ENCODE measurements around the gene PPA1. TPM values are rescaled to one million over a fixed set of nuclear protein-coding genes. Genes with fewer than 3 reads are reported as not detected.
"Not testable (repeated sequence)": the region's sequence is repeated elsewhere in the genome, so short reads cannot be mapped to it uniquely, and the experiment has no call there.

Gene PPA1
- polyA plus RNA-seq, 6 donors from 2014 or later: 59.7 to 152 (median 97.0) TPM

DNA sequence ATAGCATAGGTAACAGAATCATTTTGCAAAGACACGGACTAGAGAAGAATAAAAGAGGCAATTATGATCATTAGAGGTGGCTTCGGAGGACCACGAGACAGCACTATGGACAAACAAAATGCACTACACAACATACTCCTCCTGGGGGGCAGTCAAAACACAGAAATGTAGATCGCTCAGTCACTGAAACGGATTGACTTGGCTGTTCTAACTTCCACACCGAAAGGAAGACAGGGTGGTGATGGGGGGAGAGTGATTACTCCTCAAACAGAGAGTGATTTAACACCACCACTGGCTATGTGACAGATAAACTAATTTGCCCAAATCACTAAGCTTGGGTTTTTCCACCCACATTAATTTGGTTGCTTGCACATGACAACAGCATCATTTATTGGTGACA lies 14.1 kb upstream of the PPA1 start:
- peaks cover 0 to 4% (median 0%) of the 10 kb centered on the region in 3 donors for H3K4me1 Mint-ChIP-seq
- H3K4me3 Mint-ChIP-seq: no peak overlapping the region
- no peak for ATAC-seq (ENCODE audit: low read depth in 2 of 2)
- H3K36me3 Mint-ChIP-seq: no peaks in the 10 kb centered on the region
- no peak for DNase-seq
- peaks cover 35 to 38% (median 36%) of the 10 kb centered on the region in 3 donors for H3K27me3 Mint-ChIP-seq
- peaks cover 0 to 5% (median 0%) of the 10 kb centered on the region in 7 donors for H3K9me3 Mint-ChIP-seq
- no peak overlapping the region for H3K27ac Mint-ChIP-seq

DNA sequence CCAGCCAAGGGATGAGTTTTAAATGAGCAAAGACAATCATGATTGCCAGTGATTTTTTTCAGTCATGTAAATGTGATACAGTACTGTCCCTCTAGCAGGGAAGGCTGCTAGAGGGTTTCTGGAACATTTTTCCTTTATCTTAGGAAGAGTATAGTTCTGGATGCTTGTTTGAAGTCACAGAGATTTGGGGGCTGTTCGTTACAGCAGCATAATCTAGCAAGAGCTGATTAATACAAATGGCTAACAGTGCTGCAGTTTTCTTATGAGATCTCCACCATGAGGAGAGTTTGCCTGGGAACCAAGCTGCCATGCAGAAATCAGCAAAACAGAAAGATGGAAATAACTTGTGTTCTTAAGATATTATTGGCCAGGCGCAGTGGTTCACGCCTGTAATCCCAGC lies 7.9 kb upstream of the PPA1 start:
- DNase-seq (no peak), ATAC-seq (ENCODE audit: low read depth in 2 of 2) (no peak)
- Mint-ChIP-seq H3K4me3 (no peak overlapping the region), H3K4me1 (peaks cover 0 to 4% (median 0%) of the 10 kb centered on the region in 3 donors), H3K27me3 (peaks cover 5 to 17% (median 8%) of the 10 kb centered on the region in 3 donors), H3K36me3 (no peaks in the 10 kb centered on the region), H3K9me3 (peaks cover 0 to 1% (median 0%) of the 10 kb centered on the region in 7 donors), H3K27ac (no peak overlapping the region)

DNA sequence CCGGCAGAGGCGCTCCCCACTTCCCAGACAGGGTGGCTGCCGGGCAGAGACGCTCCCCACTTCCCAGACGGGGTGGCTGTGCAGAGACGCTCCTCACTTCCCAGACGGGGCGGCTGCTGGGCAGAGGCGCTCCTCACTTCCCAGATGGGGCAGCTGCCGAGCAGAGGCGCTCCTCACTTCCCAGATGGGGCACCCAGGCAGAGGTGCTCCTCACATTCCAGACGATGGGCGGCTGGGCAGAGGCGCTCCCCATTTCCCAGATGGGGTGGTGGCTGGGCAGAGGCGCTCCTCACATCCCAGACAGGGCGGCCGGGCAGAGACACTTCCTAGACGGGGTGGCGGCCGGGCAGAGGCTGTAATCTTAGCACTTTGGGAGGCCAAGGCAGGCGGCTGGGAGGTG lies 6.8 kb upstream of the PPA1 start:
- not testable (repeated sequence) for H3K36me3 Mint-ChIP-seq; H3K4me1 Mint-ChIP-seq; H3K27ac Mint-ChIP-seq; ATAC-seq (ENCODE audit: low read depth in 2 of 2); H3K9me3 Mint-ChIP-seq; H3K4me3 Mint-ChIP-seq; DNase-seq
- H3K27me3 Mint-ChIP-seq: peaks cover 2 to 16% (median 5%) of the 10 kb centered on the region in 3 donors

DNA sequence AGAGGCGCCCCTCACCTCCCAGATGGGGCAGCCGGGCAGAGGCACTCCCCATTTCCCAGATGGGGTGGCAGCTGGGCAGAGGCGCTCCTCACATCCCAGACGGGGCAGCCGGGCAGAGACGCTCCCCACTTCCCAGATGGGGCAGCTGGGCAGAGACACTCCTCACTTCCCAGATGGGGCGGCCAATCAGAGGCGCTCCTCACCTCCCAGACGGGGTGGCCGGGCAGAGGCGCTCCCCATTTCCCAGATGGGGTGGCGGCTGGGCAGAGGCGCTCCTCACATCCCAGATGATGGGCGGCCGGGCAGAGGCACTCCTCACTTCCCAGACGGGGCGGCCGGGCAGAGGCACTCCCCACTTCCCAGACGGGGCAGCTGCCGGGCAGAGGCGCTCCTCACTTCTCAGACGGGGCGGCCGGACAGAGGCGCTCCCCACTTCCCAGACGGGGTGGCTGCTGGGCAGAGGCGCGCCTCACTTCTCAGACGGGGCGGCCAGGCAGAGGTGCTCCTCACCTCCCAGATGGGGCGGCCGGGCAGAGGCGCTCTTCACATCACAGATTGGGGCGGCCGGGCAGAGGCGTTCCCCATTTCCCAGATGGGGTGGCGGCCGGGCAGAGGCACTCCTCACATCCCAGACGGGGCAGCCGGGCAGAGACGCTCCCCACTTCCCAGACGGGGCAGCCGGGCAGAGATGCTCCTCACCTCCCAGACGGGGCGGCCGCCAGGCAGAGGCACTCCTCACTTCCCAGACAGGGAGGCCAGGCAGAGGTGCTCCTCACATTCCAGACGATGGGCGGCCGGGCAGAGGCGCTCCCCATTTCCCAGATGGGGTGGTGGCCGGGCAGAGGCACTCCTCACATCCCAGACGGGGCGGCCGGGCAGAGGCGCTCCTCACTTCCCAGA lies 6.1 kb upstream of the PPA1 start:
- H3K4me3 Mint-ChIP-seq; H3K9me3 Mint-ChIP-seq; ATAC-seq (ENCODE audit: low read depth in 2 of 2); H3K4me1 Mint-ChIP-seq; H3K27ac Mint-ChIP-seq; H3K36me3 Mint-ChIP-seq; DNase-seq: not testable (repeated sequence)
- peaks cover 0 to 13% (median 5%) of the 10 kb centered on the region in 3 donors for H3K27me3 Mint-ChIP-seq

DNA sequence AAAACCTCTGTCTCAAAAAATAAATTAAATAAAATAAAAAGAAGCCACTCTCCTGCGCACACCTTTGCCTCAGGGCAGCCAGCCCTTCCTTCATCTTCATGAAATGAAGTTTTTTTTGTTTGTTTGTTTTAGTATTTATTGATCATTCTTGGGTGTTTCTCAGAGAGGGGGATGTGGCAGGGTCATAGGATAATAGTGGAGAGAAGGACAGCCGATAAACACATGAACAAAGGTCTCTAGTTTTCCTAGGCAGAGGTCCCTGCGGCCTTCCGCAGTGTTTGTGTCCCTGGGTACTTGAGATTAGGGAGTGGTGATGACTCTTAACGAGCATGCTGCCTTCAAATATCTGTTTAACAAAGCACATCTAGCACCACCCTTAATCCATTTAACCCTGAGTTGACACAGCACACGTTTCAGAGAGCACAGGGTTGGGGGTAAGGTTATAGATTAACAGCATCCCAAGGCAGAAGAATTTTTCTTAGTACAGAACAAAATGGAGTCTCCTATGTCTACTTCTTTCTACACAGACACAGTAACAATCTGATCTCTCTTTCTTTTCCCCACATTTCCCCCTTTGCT lies 4.8 kb upstream of the PPA1 start:
- not testable (repeated sequence) for H3K9me3 Mint-ChIP-seq; H3K4me1 Mint-ChIP-seq; H3K36me3 Mint-ChIP-seq; ATAC-seq (ENCODE audit: low read depth in 2 of 2); H3K27me3 Mint-ChIP-seq; H3K27ac Mint-ChIP-seq; H3K4me3 Mint-ChIP-seq; DNase-seq

DNA sequence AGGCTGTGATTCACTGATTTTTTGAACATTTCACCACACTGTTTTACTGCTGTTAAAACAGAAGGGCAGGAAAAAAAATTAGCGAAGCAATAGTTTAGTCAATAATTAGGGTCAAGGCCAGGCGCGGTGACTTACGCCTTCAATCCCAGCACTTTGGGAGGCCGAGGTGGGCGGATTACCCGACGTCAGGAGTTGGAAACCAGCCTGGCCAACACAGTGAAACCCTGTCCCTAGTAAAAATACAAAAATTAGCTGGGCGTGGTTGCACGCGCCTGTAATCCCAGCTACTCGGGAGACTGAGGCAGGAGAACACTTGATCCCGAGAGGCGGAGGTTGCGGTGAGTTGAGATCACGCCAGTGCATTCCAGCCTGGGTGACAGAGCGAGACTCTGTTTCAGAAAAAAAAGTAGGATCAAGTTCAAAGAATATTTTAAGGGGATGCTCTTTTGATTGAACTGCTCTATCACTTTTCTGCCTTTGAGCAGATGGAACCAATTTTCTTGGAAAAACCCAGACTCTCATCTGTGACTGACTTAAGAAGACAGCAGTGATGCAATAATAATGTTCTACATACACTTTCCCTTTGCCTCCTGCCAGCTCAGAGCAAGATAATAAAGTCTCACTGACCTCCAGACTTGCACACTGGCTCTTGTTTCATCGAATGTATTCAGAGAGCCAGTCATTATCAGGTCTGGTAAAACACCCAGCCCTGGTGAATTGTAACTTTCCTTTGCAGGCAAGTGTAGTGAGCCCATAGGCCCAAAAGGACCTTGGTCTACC lies 1.6 kb upstream of the PPA1 start:
- DNase-seq: no peak
- H3K4me3 Mint-ChIP-seq: peak overlapping the region in 3 of 8 donors; percentile 34 to 88 (median 84)
- ATAC-seq (ENCODE audit: low read depth in 2 of 2): no peak
- H3K4me1 Mint-ChIP-seq: peaks cover 9 to 18% (median 13%) of the 10 kb centered on the region in 3 donors
- H3K9me3 Mint-ChIP-seq: no peaks in the 10 kb centered on the region
- H3K36me3 Mint-ChIP-seq: no peaks in the 10 kb centered on the region
- peaks cover 0 to 3% (median 0%) of the 10 kb centered on the region in 3 donors for H3K27me3 Mint-ChIP-seq
- H3K27ac Mint-ChIP-seq: peak overlapping the region in 2 of 6 donors; percentile 64 to 70

DNA sequence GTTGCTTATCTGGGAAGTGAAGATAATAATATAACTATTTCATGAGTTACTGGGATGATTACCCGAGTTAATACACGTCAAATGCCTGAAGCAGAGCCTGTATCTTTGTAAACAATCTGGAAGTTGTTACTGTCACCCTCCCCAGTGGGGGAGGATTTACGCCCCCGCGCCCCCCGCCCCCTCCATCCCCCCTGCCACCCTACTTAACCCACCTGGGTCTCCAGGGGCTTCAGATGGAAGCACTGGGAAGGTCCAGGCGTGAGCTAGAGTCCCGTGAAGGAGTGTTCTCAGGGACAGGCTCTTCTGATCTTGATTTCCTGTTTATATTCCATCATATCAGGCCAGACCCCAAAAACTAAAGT lies 691 bp upstream of the PPA1 start:
- H3K27ac Mint-ChIP-seq: peak overlapping the region in 5 of 6 donors; percentile 91 to 97 (median 96)
- ATAC-seq (ENCODE audit: low read depth in 2 of 2) (no peak), DNase-seq (no peak)
- H3K27me3 Mint-ChIP-seq: peaks cover 0 to 3% (median 0%) of the 10 kb centered on the region in 3 donors
- H3K4me1 Mint-ChIP-seq: peaks cover 9 to 18% (median 13%) of the 10 kb centered on the region in 3 donors
- no peaks in the 10 kb centered on the region for H3K36me3 Mint-ChIP-seq
- H3K9me3 Mint-ChIP-seq: no peaks in the 10 kb centered on the region
- peak overlapping the region; percentile 84 to 97 (median 94) for H3K4me3 Mint-ChIP-seq

DNA sequence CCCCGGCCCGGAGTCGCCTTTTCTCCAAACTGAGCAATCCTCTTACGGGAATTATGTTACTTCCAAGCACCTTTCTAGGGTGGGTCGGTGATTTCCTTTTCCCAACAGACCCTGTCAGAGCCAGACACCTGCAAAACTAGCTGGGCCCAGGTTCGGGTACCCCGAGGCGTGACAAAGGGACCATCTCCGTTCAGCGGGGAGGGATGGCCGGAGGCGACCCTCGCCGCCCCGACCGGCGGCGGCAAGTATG lies 445 bp downstream of the PPA1 start:
- no peaks in the 10 kb centered on the region for H3K9me3 Mint-ChIP-seq
- peaks cover 9 to 18% (median 13%) of the 10 kb centered on the region in 3 donors for H3K4me1 Mint-ChIP-seq
- DNase-seq (no peak), ATAC-seq (ENCODE audit: low read depth in 2 of 2) (no peak)
- H3K27me3 Mint-ChIP-seq: peaks cover 0 to 3% (median 0%) of the 10 kb centered on the region in 3 donors
- H3K36me3 Mint-ChIP-seq: no peaks in the 10 kb centered on the region
- H3K4me3 Mint-ChIP-seq: peak overlapping the region; percentile 84 to 97 (median 94)
- peak overlapping the region in 5 of 6 donors; percentile 70 to 93 (median 91) for H3K27ac Mint-ChIP-seq

DNA sequence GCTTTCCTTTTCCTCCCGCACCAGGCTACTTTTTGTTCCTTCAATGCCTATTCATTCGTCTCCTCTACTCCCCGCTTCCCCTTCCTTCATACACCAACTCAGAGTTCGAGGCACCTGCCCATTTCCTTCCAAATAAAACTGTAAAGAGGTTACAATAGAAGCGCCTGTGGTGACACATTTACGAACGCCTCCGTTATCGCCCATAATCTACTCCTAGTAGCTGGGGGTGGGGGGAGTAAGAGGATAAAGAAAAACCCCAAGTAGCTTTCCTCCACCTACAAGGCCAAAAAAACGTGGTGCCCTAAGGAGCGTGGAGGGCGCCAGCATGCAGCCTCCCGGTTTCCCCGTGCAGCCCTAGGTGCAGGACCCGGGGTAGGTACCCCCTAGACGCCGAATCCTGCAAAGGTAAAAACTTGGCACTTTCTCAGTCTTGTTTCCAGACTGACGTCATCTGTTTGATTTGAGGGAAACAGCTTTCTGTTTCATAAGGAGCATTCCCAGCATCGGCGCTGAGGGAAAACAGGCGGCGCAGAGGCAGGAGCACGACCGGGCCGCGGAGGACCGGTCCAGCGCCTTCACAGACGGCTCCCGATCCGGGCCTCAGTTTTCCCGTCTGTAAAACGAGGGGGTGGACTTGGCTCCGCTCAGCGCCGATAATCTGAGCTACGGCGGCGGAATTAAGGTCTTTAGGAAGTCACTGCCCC lies 922 bp downstream of the PPA1 start:
- no peak for DNase-seq
- Mint-ChIP-seq H3K36me3 (no peaks in the 10 kb centered on the region), H3K4me3 (peak overlapping the region; percentile 84 to 97 (median 94)), H3K27ac (peak overlapping the region; percentile 70 to 93 (median 88)), H3K9me3 (no peaks in the 10 kb centered on the region), H3K4me1 (peaks cover 9 to 18% (median 13%) of the 10 kb centered on the region in 3 donors), H3K27me3 (peaks cover 0 to 3% (median 0%) of the 10 kb centered on the region in 3 donors)
- ATAC-seq (ENCODE audit: low read depth in 2 of 2): no peak

DNA sequence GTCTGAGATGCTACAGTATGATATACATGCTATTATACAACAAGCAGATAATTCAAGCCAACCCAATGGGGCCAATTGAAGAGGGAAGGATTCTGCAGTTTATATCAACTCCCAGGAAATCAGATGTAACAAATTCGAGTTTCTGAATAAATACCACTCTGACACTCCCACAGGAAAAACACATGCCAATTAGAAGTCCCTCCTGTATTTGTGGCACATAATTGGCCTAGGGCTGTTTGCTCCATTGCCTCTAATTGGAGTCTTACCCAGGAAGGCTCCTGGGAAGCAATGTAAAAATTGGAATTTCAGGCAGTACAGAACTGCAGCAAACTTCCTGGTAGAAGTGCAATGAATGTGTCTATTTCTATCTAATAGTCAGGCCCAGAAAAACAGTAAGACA lies 4.7 kb downstream of the PPA1 start:
- Mint-ChIP-seq H3K27ac (no peak overlapping the region), H3K9me3 (no peaks in the 10 kb centered on the region), H3K36me3 (peaks cover 0 to 7% of the 10 kb centered on the region in 2 donors), H3K4me1 (peaks cover 9 to 12% (median 11%) of the 10 kb centered on the region in 3 donors), H3K27me3 (no peaks in the 10 kb centered on the region), H3K4me3 (peak overlapping the region in 1 of 8 donors; percentile 56)
- no peak for ATAC-seq (ENCODE audit: low read depth in 2 of 2)
- DNase-seq: no peak

DNA sequence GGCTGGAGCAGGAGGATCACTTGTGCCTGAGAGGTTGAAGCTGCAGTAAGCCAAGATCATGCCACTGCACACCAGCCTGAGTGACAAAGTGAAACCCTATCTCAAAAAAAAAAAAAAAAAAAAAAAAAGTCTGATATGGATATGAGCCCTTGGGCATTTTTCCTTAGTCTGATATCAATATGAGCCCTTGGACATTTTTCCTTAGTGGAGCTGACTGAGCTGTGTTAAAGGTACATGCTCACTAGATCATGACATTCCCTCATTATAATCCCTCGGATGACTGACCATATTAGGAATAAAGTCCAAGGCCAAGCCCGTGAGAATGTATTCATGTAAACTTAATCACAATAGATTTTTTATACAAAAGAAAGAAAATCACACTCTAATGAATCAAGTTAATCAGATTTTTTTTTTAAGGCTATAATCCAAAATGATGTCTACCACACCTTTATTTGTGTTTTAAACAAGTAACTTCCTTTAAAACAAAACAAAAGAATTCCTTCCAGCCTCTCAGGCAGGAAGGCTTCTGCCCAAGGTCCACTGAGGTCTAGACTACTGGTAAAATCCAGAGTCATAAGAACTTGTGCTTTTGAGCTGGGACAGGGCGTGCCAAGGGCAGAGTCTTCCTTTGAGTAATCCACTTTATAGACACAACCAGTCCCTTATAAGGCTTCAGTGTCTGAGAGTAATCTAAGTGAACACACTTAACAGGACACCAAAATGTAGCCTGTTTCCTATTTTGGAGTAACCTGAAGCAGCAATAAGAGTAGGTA lies 5.5 kb downstream of the PPA1 start:
- Mint-ChIP-seq H3K4me1 (peaks cover 9 to 12% (median 12%) of the 10 kb centered on the region in 3 donors), H3K9me3 (no peaks in the 10 kb centered on the region), H3K27ac (no peak overlapping the region), H3K36me3 (peaks cover 0 to 7% of the 10 kb centered on the region in 2 donors), H3K4me3 (no peak overlapping the region), H3K27me3 (no peaks in the 10 kb centered on the region)
- DNase-seq (no peak), ATAC-seq (ENCODE audit: low read depth in 2 of 2) (no peak)

DNA sequence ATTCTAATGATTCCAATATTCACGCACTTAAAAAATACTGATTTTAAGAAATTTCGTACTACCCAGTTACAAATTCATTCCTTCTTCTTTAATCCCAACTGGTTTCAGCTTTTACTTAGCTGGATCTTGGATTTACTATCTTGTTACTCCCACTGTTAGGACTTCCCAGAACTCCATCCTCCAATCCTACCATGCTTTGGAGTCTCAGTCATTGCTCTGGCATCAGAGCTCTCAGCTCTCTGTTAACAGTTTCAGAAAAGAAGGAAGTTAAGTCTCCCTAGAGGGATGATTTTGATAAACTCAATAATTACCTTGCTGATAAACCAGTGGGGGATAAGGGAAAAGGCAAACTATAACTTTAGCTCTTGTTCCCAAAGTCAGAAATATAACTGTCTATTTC lies 9.5 kb downstream of the PPA1 start:
- Mint-ChIP-seq H3K4me3 (no peak overlapping the region), H3K27me3 (no peaks in the 10 kb centered on the region), H3K27ac (no peak overlapping the region), H3K36me3 (peaks cover 4 to 7% of the 10 kb centered on the region in 2 donors), H3K9me3 (no peaks in the 10 kb centered on the region), H3K4me1 (peaks cover 10 to 15% (median 14%) of the 10 kb centered on the region in 3 donors)
- DNase-seq (no peak), ATAC-seq (ENCODE audit: low read depth in 2 of 2) (no peak)

Data from naive B cell (primary cell).